Measurements from ENCODE around the gene RNPEPL1. TPM values are rescaled to one million over a fixed set of nuclear protein-coding genes. Genes with fewer than 3 reads are reported as not detected.
"Not testable (repeated sequence)": the region's sequence is repeated elsewhere in the genome, so short reads cannot be mapped to it uniquely, and the experiment has no call there.

The RNPEPL1 gene
- total RNA-seq, 2 experiments from 2014 or later = 39.1 to 40.5 TPM

DNA sequence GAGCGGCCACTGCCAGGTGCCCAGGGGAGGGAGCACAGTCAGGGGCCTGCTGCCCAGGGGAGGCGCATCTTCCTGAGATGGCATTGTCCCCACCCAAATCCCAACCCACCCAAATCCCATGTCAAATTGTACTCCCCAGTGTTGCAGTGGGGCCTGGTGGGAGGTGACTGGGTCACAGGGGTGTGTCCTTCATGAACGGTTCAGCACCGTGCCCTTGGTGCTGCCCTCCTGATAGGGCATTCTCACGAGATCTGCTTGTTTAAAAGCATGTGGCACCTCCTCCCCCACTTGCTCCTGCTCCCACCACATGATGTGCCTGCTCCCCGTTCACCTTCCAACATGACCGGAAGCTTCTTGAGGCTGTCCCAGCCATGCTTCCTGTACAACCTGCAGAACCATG, 38.1 kb upstream of the RNPEPL1 start:
- H3K4me1 Mint-ChIP-seq (ENCODE audit: low read depth) = no peaks in the 10 kb centered on the region
- no peak for DNase-seq

DNA sequence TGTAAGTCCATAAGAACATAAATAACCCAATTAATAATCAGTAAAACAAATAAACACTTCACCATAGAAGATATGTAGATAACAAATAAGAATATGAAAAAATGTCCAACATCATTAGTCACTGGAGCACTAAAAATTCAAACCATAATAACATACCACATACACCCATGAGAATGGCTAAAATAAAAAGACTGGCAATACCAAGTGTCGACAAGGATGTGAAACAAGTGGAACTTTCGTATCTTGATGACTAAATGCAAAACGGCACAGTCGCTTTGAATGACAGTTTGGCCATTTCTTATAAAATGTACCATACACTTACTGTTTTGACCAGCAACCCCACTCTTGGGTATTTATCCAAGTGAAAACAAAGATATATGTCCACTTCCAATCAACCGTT, 37.2 kb upstream of the RNPEPL1 start:
- H3K9me3 Mint-ChIP-seq = peaks cover 23% of the 10 kb centered on the region
- H3K36me3 Mint-ChIP-seq (ENCODE audit: low read depth) = peaks cover 86% of the 10 kb centered on the region
- ChIA-PET CTCF (no interaction called here), POLR2A (no interaction called here)
- ATAC-seq (no peak), DNase-seq (no peak)
- H3K27ac Mint-ChIP-seq = no peak overlapping the region
- H3K4me3 Mint-ChIP-seq = no peak overlapping the region
- no peaks in the 10 kb centered on the region for H3K4me1 Mint-ChIP-seq (ENCODE audit: low read depth)
- intact Hi-C loops (cut with micrococcal nuclease) = no loop called here
- no peaks in the 10 kb centered on the region for H3K27me3 Mint-ChIP-seq
- TF ChIP-seq, protein P1, sequence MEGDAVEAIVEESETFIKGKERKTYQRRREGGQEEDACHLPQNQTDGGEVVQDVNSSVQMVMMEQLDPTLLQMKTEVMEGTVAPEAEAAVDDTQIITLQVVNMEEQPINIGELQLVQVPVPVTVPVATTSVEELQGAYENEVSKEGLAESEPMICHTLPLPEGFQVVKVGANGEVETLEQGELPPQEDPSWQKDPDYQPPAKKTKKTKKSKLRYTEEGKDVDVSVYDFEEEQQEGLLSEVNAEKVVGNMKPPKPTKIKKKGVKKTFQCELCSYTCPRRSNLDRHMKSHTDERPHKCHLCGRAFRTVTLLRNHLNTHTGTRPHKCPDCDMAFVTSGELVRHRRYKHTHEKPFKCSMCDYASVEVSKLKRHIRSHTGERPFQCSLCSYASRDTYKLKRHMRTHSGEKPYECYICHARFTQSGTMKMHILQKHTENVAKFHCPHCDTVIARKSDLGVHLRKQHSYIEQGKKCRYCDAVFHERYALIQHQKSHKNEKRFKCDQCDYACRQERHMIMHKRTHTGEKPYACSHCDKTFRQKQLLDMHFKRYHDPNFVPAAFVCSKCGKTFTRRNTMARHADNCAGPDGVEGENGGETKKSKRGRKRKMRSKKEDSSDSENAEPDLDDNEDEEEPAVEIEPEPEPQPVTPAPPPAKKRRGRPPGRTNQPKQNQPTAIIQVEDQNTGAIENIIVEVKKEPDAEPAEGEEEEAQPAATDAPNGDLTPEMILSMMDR (IDR thresholded peaks at IDR 0.05) = no peak

More for the DNA sequence above, 38.1 kb upstream of the RNPEPL1 start:
- TF ChIP-seq, protein P1 (IDR thresholded peaks at IDR 0.05) = no peak
- Mint-ChIP-seq H3K27me3 (no peaks in the 10 kb centered on the region), H3K9me3 (peaks cover 28% of the 10 kb centered on the region), H3K36me3 (ENCODE audit: low read depth) (peaks cover 90% of the 10 kb centered on the region), H3K27ac (no peak overlapping the region), H3K4me3 (no peak overlapping the region)
- ChIA-PET CTCF (no interaction called here), POLR2A (no interaction called here)
- ATAC-seq = no peak
- intact Hi-C loops (cut with micrococcal nuclease) = no loop called here

DNA sequence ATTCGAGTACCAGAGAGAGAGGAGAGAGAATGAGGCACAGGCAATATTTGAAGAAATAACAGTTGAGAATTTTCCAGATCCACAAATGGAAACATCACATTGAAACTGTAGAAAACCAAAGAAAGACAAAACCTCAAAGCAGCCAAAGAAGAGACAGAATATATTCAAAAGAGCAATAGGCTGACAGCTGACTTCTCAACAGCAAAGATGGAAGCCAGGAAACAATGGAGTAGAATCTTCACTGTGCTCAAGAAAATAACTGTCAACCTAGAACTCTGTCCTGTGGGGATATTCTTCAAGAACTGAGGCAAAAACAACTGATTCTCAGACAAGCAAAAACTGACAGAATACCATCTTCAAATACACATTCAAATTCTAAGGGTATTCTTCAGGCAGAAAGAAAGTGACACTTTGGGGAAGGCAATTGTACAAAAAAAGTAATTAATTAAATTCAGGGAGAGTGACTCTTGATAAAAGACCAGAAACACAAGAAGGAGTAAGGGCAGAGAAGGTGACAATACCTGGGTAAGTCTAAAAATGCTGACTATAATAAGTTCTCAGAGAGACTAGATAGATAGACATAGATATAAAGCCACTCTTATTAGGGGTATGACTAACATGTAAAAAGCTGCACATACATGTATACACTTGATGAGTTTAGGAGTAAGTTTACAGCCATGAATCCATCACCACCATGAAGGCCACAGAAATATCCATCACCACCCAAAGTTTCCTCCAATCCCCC, 36.1 kb upstream of the RNPEPL1 start:
- no peak overlapping the region for H3K4me3 Mint-ChIP-seq
- POLR2A ChIA-PET = interaction anchor here (0.6 kb wide), 1 partner anchor 45 kb away, joined by 4 read pairs; no protein-coding TSS in a partner anchor
- no peaks in the 10 kb centered on the region for H3K4me1 Mint-ChIP-seq (ENCODE audit: low read depth)
- H3K27me3 Mint-ChIP-seq = no peaks in the 10 kb centered on the region
- CTCF ChIA-PET = no interaction called here
- TF ChIP-seq, protein P1 (IDR thresholded peaks at IDR 0.05) = no peak
- H3K9me3 Mint-ChIP-seq = peaks cover 21% of the 10 kb centered on the region
- no peak for ATAC-seq
- DNase-seq = no peak
- peaks cover 77% of the 10 kb centered on the region for H3K36me3 Mint-ChIP-seq (ENCODE audit: low read depth)
- no peak overlapping the region for H3K27ac Mint-ChIP-seq
- intact Hi-C loops (cut with micrococcal nuclease) = no loop called here

- Mint-ChIP-seq H3K9me3 (no peaks in the 10 kb centered on the region), H3K4me3 (no peak overlapping the region)
- no peak for DNase-seq
Measured at GRCh38 chr2:240538031-240538780, 30.1 kb upstream of the RNPEPL1 start.

DNA sequence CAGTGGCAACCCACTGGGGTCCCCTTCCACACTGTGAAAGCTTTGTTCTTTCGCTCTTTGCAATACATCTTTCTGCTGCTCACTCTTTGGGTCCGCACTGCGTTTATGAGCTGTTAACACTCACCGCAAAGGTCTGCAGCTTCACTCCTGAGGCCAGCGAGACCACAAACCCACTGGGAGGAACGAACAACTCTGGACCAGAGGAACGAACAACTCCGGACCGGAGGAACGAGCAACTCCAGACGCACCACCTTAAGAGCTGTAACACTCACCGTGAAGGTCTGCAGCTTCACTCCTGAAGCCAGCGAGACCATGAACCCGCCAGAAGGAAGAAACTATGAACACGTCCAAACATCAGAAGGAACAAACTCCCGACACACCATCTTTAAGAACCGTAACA, 29.2 kb upstream of the RNPEPL1 start:
- POLR2A ChIA-PET; DNase-seq; ATAC-seq; H3K4me1 Mint-ChIP-seq (ENCODE audit: low read depth); intact Hi-C loops (cut with micrococcal nuclease); CTCF ChIA-PET; H3K9me3 Mint-ChIP-seq; H3K27ac Mint-ChIP-seq; H3K4me3 Mint-ChIP-seq; H3K27me3 Mint-ChIP-seq: not testable (repeated sequence)
- H3K36me3 Mint-ChIP-seq (ENCODE audit: low read depth) = peaks cover 48% of the 10 kb centered on the region

More at GRCh38 chr2:240538031-240538780, 30.1 kb upstream of the RNPEPL1 start:
- TF ChIP-seq, protein P1 (IDR thresholded peaks at IDR 0.05) = no peak
- Mint-ChIP-seq H3K36me3 (ENCODE audit: low read depth) (peaks cover 54% of the 10 kb centered on the region), H3K4me1 (ENCODE audit: low read depth) (no peaks in the 10 kb centered on the region), H3K27me3 (no peaks in the 10 kb centered on the region), H3K27ac (no peak overlapping the region)
- ChIA-PET CTCF (interaction anchor here (2.4 kb wide), 1 partner anchor 24 kb away, joined by 7 read pairs; no protein-coding TSS in a partner anchor), POLR2A (no interaction called here)
- no peak for ATAC-seq
- intact Hi-C loops (cut with micrococcal nuclease) = no loop called here
